D341Med (cell line): ENCODE results near the gene FAM228A.
"Not testable (repeated sequence)": the region's sequence is repeated elsewhere in the genome, so short reads cannot be mapped to it uniquely, and the experiment has no call there.

ENCODE experiments used
- DNase-seq: peaks from one replicate; pipeline ENCODE4 v3.0.0; 2012; ENCODE audit warnings: low spot score

The FAM228A gene

DNA sequence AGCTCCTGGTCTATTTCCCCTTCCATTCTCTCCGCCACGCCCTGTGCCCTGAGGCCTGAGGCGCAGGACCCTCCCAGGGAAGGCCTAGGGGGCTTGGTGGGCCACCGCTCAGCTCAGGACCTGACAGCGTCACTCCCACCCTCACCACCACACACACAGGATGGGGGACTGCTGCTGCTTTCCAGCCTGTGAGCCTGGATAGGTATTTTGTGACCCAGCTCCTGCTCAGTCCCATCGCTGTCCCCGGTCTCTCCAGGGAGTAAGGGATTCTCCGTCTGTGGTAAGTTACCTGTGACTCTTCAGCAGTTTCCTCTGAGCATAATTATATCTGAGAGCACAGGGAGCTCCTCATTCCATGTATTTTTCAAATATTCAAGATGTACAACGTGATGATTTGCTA, 16.3 kb downstream of the FAM228A start:
- DNase-seq: no peak

DNA sequence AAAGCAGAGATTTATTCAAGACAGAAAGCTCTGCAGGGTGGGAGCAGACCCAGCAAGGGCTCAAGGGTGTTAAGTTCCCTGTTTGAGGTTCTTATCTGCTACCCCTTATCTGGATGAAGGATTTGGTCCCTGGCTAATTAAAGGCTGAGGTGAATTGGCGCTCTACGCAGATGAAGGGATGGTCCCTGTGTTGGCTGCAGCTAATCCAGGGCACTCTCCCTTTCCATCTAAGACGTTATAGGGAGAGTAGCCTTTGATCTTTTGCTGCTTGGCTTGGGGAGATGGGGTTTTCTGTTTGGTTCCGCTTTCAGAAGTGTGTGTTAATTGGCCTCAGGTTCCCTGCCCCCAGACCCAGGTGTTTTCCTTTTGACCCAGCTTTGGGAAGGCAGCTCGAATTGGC, 17.0 kb downstream of the FAM228A start:
- no peak for DNase-seq

DNA sequence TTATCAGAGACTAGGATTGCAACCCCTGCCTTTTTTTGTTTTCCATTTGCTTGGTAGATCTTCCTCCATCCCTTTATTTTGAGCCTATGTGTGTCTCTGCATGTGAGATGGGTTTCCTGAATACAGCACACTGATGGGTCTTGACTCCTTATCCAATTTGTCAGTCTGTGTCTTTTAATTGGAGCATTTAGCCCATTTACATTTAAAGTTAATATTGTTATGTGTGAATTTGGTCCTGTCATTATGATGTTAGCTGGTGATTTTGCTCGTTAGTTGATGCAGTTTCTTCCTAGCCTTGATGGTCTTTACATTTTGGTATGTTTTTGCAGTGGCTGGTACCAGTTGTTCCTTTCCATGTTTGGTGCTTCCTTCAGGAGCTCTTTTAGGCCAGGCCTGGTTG, 22.4 kb downstream of the FAM228A start:
- DNase-seq: not testable (repeated sequence)

DNA sequence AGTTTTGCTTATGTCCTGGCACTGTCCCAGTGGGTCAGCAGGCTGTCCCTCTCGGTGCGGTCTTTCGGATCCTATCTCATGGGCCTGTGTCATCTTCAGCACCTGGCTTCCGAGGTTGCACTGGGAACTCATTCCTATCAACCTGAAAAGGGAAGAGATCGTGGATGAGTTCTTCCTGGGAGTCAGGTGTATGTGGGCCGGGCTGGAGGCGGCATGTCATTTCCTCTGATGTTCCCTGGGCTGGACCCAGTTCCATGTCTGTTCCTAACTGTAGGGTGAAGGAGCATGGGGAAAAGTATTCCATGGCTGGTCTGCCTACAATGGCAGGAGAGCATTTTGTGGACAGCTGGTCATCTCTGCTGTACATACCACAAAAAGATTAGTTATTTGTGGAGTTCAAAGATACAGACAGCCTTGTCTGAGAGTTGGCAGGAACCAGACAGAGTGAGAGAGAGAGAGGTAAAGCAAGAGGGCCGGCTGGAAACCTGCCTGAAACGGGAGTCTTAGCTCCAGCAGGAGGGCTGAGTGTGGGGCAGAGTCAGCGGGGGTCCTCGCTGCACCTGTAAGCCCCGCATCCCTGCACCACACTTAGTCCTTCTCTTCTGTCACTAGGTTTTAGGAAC, 25.2 kb downstream of the FAM228A start:
- DNase-seq: no peak

DNA sequence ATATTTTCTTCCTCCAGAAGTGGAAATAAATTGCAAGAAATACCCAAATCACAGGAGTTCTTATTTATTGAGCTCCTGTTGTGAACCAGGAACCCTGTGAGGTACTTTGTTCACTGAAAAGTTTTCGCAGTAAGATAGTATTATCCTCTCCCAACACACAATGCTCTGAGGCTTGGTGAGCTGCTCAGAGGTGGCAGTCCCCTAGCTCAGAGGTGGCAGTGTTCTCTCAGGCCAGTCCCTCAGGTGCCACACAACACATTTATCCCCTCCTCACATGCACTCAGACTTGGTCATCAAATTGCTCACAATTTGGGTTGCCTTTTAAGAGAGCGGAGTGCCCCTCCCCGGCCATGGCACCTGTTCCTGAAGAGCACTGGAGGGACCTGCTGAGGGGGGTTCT, 25.9 kb downstream of the FAM228A start:
- no peak for DNase-seq

DNA sequence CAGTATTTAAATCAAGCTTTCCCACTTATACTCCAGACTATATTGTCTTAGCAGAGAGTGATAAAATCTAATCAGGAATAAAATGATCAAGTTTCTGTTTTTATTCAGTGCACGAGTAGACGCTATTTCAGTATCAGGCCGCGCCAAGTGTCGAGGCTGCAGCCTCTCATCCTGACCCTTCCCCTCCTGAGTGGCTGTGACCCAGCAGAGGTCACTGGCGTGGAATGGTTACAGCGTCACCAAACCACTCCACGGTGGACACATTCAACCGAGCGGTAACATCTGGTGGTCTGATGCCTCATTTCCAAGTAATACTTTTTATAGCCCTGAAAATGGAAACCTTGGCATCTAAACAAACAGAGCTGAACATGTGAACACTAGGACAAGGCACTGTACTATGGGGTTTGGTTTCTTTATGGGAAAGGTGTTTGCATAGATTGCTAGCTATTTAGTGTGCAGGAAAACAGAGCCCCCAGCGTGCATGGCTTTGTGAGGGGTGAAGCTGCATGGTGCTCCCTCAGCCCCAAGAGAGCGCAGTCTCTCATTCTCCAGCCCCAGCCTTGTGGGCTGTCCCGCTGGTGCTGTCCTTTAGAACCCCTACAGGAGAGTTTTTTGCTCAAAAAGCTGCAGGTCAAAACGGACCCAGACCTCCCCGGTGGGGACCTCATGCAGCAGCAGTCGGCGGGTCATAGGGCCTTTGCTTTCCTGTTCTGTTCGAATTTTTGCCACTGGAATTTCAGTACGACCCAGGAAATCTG, 28.4 kb downstream of the FAM228A start:
- no peak for DNase-seq

DNA sequence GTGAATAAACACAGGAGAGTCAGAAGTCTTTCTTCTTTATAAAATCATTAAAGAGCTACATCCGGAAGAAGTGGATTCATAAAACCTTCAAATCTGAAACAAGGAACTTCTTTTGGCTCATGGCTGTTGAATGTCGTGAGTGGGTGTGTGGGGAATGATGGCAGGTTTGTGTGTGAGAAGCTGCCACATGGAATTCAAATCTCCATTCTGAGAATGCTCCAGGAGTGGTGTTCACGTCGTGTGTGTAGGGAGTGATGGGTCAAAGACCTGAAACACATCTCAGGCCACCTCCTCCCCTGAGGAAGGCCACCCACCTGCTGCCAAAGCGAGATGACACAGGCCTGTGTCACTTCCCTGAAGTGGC, 28.9 kb downstream of the FAM228A start:
- no peak for DNase-seq

DNA sequence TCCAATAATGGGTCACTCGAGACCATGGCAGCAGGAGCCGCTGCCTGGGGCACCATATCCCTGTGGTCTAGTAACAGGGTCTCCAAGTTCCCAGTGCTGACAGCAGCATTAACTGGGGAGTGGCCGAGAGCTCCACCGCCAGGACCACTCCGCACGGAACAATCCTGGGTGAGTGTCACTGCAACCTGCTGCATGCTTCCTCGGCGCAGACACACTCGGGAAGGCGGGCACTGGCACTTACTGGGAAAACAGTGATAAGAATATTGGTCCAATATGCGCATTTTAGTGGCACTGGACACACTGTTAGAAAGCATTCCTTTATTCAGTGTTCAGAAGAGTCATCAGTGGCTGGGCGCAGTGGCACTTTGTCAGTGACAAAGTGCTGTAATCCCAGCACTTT, 29.7 kb downstream of the FAM228A start:
- DNase-seq: no peak

DNA sequence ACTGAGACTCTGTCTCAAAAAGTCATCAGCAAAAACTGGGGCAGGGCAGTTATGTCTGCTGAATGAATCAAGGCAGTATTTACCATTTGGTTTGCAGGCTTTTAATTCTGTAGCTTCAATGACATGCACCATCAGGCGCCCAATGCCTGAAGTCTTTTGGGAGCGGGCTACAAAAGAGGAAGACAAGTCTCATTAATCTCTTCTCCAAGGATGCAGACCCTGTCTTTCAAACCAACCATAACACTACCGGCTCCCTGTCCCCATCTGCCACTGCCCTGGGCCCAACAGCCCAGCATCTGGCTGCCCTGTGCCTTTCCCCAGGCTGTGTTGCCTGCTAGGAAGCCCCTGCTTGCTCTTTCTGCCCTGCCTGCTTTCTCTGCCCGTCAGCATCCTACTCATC, 30.3 kb downstream of the FAM228A start:
- DNase-seq: peak; percentile 8

DNA sequence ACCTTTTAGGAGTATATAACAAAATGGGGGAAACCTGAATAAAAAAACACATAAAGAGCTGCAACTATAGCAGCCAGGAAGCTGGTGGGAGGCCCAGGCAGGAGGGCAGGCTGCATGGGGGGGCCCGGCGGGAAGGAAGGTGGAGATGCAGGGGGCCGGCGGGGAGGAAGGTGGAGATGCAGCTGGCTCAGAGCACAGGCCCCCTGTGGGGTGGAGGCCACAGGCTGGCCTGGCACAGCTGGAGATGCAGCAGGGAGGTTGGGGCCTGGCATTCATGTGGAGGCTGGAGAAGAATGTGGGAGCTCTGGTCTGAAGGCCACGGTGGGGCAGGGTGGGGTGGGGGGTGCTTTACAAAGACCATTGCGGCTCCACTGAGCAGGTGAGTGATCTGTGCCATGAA, 31.4 kb downstream of the FAM228A start:
- DNase-seq: peak; percentile 14

DNA sequence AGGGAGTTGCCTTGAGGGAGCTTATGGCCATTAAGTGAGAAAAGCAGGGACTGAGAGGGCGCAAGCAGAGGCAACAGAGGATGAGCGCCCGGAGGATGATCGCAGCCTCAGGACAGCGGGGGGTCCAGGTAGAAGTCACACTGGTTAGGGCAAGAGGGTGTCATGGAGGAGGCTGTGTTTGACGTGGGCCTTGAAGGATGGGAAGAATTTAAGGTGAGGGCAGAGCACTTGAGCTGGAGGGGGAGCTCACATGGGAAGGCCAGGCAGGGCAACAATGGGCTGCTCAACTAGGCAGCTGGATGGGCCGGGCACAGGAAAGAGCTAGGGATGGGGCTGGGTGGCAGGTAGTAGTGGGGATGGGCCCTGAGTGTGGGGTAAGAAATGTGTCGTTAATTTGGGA, 31.9 kb downstream of the FAM228A start:
- DNase-seq: no peak

DNA sequence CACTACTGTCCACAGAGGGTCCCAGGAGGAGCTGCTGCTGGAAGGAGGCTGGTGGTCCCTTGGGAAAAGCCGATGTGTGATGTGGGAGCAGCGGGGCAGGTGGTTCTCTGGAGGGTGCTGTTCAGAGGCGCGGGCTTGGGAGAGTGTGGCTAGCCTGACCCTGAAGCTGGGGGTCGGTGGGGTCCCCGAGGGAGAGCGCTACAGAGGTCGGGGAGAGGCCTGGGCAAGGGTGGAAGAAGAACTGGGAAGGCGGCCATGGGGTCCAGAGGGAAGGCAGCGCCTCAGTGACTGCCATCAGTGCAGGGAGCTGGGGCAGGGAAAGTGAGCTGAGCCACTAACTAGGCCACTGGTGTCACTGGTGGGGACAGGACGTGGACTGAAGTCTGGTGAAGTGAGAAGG, 32.5 kb downstream of the FAM228A start:
- no peak for DNase-seq

DNA sequence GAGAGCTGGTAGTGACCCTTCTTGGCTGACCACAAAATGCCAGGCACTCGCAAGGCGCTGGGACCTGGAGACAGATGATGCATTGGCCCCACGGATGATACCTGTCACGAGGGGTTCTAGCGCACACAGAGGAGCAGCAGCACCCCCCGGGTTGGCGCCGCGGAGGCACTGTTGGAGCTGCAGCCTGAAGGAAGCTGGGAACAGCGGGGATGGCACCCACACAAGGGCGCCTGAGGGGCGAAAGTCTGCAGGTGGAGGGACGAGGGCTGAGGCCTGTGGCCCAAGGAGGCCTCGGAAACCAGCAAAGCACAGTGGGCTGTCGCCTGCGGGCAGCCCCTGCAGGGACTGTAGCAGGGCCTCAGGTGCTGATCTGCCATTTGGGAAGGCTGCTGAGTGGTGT, 33.6 kb downstream of the FAM228A start:
- DNase-seq: no peak

DNA sequence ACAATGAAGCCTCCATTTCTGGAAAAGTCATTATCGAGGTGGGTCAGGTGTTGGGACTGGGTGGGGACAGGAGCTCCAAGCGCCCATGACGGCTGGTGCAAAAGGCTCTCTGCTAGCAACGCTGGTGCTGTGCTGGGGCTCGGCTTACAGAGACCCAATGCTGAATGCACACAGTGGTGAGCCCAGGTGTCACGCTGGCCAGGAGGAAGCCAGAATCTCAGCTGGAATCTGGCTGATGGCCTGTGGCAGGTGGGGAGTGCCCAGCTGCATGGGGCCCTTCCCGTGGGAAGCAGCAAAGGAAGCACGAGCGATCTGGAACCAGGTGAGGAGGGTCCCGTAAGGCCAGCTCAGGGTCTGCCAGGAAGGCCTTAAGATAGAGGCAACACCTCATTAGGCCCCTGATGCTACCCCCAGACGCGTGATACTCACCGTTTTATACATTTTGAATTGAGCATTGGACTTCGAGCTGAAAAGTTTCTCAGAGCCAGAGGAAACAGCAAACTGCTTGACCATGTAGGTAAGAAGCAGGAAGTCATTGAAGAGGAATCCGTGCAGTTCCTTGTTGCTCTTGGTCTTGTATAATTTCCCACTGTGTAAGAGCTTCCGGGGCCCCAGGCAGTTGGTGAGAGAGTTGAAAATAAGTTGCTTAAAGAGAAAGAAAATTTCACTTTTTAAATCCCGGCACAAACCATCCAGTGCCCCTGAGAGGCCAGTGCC, 34.7 kb downstream of the FAM228A start:
- no peak for DNase-seq

DNA sequence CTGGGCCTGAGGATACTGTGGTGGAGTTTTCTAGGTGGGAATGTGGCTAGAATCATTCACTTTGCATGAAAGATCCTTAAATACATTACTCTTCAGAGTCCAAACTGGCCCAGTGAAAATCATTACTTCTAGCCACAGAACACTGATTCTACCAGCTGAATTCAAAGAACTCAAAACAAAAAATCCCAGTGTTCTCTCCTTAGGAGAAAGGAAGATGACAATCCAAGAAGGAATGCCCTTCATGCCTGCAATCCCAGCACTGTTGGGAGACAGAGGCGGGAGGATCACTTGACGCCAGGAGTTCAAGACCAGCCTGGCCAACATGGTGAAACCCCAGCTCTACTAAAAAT, 35.2 kb downstream of the FAM228A start:
- DNase-seq: no peak

DNA sequence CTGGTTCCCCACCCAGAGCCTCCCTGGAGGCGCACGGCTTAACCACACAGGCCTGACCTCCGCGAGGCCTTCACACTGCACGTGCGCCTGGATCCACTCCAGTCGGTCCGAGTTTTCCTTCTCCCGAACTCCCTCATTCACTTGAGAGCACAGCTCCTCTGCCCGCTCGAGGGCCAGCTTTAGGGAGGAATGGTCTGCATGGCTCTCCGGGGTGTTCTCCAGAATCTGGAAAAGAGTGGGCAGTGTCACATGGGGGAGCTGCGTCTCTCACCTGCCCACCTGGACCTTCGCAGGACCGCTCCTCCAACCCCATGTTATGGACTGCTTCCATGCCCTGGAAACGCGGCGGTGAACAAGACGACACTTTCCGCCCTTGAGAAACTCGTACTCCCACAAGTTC, 35.9 kb downstream of the FAM228A start:
- DNase-seq: no peak

DNA sequence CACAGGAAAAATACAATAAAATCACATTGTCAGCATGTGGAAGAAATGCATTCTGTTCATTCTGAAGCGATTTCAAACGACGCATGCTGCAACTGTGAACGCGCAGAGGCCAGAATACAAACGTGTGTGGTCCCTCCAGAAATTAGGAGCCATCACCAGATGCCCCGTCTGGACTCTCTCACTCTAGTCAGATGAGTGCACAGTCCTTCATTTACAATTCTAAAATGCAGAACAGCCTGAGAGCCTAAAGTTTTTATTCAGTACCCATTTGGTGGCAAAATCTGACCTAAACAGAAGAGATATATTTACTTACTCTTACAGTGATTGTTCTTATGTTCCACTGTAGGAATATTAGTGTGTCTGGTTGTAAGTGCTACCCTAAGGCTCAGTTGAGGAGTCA, 36.6 kb downstream of the FAM228A start:
- no peak for DNase-seq

DNA sequence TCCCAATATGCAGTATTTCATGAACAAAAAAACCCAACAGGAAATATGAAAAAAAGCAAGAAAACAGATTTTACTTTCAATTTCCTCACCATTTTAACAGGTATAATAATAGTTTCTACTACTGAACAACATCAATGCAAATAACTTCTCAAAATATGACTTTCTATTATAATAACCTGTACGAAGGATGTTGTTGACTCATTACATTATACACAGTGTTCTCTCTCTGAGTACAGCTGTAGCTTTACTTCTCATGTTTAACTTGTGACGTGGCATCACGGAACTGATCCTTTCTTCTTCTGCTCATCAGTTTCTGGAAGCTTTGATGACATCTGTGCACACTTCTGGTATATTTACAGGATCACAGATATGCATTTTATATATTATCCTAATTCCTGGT, 40.0 kb downstream of the FAM228A start:
- DNase-seq: no peak

DNA sequence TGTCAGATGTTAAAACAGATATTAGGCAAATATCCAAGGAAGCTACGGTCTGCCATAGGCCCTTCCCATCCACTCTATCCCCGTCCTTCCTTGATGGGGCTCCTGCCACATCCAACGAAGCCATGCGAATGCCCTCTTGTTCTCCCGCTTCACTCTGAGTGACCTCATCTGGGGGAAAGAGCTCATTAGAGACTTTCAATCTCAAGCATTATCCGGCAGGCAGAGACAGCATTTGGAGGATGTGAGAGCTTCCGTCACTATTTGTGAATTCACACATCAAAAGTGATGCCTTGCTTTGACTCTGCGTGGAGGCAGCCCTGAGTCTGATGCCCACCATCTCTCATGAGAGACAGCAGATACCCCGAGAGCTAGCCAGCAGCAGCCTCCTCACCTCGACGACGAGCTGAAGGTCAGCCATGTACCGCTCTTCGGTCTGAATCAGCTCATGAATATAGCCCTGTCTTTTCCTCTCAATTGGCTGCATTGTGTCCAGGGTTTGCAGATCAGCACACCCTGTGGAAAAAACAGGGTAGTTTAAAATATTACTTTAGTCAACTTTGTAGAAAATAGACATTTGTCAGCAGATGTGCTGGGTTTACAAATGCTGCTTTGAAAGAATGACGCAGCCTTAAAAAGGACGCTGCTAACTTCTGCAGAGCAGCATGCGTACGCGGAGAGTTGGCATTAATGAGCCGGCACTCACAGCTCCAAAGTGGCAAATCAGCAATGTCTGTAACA, 45.9 kb downstream of the FAM228A start:
- no peak for DNase-seq

DNA sequence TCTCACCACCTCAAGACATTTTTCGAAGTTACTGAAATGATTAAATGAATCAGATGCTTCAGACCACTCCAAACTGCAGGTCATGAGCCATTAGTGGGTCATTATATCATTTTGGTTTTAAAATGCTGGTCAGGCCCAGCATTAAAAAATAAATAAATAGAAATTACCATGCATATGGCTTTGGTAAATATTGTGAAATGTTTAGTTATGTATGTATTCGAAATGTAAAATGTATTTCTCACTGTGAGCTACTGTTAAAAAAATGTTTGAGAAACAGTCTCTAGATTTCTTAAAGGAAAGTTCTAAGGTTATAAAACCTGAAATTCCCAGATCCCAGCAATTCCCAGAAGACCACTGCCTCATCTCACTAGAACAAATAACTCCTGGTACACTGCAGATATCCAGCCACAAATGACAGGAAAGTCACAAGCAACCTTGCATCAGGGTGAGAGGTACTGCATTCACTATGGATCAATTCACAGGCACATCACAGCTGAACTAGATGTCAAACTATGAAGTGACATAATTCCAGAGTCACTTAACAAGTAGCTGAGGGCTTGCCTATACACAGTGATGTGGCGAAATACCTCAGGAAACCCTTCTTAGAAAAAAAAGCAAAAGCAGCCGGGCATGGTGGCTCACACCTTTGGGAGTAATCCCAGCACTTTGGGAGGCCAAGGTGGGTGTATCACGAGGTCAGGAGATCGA, 46.6 kb downstream of the FAM228A start:
- DNase-seq: no peak

DNA sequence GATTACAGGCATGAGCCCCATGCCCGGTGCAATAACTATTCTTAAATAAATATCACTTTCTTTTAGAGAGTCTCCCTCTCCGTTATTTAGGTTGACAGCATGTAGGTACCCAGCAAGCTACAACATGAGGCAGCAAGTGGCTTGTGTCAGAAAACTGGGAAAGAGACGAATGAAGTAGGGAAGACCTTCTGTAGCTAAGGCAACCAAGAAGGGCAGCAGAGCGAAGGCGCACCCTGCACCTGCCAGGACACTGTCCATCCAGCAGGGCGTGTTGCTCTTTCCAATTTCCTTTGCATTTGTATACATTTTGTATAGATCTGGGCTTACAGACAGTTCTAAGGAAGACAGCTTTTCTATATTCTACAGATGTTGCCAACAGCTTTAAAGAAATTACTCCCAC, 48.1 kb downstream of the FAM228A start:
- DNase-seq: no peak

DNA sequence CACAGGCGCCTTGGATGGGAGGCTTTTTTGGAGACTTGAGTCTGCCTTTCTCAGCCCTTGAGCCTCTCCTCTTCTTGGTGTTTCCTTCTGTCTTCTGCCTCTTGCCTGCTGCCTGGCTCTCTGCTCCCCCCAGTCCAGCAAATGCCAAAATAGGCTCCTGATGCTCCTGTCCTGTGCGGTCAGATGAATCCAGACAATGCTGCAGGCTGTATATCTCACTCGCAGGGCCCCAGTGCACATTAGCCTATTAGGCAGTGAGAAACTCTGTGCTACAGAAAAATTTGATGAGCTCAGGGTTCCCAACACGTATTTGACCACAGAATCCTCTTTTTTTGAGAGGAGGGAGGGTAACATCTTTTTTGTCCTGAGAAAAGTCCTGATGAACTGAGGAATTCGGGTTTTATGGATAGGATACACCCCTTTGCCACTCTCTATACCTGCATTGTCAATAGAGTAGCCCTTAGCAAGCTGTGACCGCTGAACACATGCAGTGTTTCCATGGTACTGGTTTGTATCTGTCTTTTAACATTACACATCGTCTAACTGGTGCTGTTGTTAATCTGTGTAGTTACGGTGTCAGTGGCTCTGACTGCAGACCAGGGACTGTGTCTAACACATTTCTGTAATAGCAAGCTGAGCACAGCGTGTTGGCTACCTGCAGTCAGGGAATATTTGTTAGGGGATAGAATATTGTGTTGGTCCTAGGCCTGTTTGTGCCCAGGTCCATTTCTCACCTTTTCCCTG, 50.8 kb downstream of the FAM228A start:
- no peak for DNase-seq
